PC-9 (cell line): ENCODE results near the gene KDM1A.

Experiments
- CTCF ChIP-seq: fragments of 200-600 bp; sonication (generic); conservative IDR thresholded peaks from 2 replicates; pipeline ENCODE4 v1.6.1; 2017; ENCODE audit warnings: mixed run types, antibody characterized with exemption, mild to moderate bottlenecking, moderate library complexity
- EZH2 ChIP-seq: fragments of 200-600 bp; sonication (generic); IDR thresholded peaks from 2 replicates; pipeline ENCODE4 v1.8.0; 2017; ENCODE audit warnings: antibody characterized with exemption, low read depth

- TF ChIP-seq CTCF (no peak), EZH2 (no peak)
Measured at GRCh38 chr1:23120383-23120782, 101.1 kb downstream of the KDM1A start.
